GM21576 (cell line): ENCODE measurements around the gene ANKS4B.
"Not testable (repeated sequence)": the region's sequence is repeated elsewhere in the genome, so short reads cannot be mapped to it uniquely, and the experiment has no call there.

Experiments used
- ATAC-seq: cut with Tn5 transposase; IDR thresholded peaks from one replicate; pipeline ENCODE4 v1.9.1; 2021; ENCODE audit warnings: mild to moderate bottlenecking, moderate library complexity; ENCODE audit not compliant: unreplicated experiment

ANKS4B gene

DNA sequence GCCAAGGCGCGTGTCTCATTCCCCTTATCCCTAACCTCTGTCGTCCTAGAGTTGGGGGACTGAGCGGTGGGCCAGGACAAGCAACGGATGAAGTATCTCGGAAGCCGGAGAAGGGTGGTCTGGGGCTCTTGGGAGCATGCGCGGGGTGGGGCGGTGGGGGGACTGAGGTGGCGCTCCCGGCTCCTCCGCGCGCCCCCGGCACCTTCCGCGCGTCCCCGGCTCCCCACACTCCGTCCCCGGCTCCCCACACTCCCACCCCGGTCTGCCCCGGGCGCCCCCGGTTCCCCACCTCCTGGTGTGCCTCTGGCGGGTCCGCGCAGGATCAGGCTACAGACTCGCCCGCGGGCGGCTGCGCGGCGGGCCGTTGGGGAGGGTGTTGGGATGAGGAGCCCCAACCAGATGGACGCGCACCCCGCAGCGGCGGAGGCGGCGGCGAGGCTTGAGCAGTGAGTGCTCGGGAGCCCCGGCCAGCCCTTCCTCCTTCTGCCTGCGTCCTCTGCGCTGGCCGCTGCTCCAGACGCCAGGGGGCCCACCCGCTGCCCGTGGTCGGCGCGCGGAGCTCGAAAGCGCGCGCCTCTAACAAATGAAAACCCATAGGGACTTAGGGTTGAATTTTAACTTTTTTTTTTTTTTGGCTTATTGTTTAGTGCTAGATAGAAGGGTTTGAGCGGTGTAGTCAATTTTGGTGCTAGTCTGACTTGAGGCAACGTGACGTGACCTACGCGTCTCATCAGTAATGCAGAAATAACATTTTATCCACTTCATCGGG is 50.2 kb downstream of the ANKS4B start:
- ATAC-seq, result no peak

DNA sequence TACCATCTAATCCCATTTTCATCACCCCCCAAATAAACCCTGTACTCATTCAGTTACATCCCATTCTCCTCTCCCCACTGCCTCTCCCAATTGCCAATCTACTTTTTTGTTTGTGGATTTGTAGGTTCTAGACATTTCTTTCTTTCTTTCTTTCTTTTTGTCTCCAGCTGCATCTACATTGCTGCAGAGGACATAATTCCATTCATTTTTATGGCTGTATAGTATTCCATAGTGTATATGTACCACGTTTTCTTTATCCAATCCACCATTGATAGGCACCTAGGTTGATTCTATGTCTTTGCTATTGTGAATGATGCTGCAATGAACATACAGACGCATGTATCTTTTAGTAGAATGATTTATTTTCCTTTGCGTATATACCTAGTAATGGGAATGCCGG is 50.9 kb downstream of the ANKS4B start:
- no peak for ATAC-seq

DNA sequence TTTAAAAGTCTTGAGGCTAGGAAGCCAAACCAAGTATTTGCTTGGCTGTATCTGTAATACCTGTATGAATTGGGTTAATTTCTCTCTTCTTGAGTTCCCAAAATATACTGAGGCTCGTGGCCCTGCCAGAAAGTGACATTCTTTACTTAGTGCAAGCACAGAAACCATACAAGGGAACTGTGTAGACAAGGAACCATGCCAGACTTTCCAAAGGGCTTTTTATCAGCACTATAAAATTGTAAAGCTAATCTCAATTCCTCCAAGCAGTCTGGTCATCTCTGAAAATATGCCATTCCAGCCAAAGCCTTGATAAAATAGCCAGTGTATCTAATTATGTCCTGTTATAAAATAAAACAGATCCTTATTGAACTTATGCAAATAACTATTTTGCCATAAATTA is 51.8 kb downstream of the ANKS4B start:
- no peak for ATAC-seq

DNA sequence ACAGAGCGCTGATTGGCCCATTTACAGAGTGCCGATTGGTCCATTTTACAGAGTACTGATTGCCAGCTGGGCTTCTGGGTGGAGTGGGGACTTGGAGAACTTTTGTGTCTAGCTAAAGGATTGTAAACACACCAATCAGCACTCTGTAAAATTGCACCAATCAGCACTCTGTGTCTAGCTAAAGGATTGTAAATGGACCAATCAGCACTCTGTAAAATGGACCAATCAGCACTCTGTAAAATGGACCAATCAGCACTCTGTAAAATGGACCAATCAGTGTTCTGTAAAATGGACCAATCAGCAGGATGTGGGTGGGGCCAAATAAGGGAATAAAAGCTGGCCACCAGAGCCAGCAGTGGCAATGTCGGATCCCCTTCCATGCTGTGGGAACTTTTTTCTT is 56.3 kb downstream of the ANKS4B start:
- not testable (repeated sequence) for ATAC-seq

DNA sequence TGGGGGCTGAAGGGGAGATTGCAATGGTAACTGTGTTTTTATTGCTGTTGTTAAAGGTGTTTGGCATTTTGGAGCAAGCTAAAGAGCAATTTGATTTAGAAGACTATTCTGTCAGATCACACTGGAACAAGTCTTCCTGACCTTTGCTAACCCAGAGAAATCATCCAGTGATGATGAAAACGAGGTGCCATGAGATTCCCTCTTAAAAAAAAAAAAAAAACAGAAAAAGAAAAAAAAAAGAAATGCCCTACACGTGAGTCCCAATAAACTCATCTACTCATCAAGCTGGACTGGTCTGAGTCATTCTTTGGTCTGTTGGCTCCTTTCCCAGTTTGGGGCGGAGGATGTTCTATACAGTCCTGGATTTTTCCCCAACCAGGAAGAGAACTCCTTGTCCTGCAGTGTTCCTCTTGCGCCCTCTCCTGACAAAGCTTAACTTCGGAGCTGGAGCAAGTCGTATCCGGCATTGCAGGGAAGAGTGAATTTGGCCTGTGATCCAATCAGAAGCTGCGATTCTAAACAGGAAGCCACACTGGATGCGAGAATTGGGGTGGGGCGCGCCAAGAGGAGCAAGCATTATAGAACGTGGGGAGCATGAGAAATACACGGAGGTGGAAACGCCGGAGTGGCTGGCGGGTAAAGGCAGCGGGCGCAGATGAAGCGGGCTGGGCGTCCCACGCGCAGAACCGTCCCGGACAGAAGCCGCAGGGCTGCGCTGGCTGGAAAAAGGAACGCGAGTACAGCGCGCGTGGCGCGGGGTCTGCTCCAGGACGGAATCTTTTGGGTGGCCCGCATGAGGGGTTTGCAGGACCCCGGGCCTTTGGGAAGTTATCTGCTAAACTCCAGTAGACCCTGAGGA is 67.0 kb downstream of the ANKS4B start:
- peak; percentile 49 for ATAC-seq

DNA sequence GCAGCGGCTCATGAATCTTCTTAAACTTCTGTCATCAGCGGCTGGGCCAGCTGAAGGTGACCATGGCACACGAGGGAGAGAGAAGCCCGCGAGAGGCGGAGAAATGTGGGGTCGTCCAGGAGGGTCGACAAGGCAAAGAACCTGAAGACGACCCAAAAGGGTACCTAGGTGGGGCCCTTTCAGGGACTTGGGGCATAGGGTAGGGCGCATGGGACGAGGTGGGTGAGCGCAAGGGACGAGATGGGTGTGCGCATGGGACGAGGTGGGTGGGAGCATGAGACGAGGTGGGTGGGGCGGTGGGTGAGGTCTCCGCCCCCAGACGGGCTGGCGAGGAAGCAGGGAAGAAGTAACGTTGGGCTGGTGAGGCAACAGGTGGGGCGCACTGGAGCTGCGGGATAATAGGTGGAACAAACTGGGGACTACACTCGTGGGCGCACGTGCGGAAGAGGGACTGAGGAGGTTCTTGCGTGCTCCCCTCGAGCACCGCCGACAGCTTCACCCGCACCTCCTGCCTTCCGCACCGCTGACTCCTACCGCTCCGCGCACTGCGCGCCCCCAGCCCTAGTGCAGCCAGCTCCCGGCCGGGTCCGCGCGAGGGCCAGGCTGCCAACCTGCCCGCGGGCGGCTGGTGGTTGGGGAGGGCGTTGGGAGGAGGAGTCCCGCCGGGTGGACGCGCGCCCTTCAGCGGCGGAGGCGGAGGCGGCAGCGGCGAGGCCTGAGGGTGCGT is 67.8 kb downstream of the ANKS4B start:
- ATAC-seq, result peak; percentile 43

DNA sequence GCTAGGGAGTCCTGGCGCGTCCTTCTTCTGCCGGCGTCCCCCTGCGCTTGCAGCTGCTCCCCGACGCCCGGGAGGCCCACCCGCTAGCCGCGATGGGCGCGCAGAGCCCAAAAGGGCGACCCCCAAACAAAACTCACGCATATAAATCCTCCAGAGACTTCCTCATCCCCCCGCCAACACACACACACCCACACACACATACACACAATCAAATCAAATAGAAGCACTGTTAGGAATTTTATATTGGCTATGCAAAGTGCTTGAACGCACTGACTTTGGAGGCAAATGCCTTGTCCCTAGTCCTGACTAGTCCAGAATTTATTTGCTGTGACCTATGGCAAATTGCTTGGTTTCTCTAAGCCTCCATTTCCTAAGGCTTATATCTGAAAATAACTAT is 68.4 kb downstream of the ANKS4B start:
- ATAC-seq, result no peak

DNA sequence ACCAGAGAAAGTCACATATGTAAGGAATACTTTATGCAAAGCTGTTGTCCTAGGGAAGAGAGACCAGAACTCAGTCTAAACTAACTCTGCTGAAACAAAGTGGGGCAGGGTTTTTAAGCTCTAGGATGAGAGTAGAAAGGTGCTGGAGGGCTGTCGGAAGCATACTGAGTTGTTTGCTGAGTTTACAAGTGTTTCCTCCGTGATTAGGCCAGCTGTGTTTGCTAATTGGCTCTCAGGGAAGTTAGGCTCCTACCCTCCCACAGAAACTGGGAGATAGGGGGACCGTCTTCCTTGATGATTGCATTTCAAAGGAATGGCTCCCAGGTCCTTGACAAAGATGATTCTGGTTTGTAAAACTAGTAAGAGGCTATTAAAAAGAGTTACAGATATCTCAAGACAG is 69.0 kb downstream of the ANKS4B start:
- ATAC-seq, result no peak

DNA sequence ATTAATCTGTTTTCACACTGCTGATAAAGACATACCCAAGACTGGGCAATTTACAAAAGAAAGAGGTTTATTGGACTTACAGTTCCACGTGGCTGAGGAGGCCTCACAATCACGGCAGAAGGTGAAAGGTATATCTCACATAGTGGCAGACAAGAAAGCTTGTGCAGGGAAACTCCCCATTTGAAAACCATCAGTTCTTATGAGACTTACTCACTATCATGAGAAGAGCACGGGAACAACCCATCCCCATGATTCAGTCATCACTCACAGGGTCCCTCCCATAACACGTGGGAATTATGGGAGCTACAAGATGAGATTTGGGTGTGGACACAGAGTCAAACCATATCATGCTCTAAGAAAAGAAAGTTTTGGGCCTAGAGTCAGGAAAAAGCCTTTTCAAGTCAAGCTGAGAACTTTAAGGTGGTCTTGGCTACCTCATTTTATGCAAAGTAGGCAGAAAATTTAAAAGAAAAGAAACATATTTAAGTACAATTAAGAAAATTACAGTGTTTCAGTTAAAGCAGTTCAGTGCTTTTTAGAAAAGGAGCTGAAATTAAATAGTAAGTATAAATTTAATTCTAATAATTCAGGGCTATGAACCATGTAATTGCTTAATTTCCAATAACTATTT is 69.5 kb downstream of the ANKS4B start:
- no peak for ATAC-seq
